Tibial artery (tissue), 4 donors: ENCODE data around the gene SFXN2.
"Not testable (repeated sequence)": the region's sequence is repeated elsewhere in the genome, so short reads cannot be mapped to it uniquely, and the experiment has no call there.

ENCODE experiments used
- DNase-seq, 2 donors: peaks; one replicate each; pipeline ENCODE4 v3.0.0-alpha.2; 2019
- H3K27ac ChIP-seq, 2 donors: fragments of 200-600 bp; sonication (generic) in 1 of 2; 1 replicate in 1 of 2; 2 replicates in 1 of 2; pipeline ENCODE4 v1.5.1; 2018 to 2019; ENCODE audit warnings: mild to moderate bottlenecking in 1 of 2
- H3K27me3 ChIP-seq, 2 donors: fragments of 200-600 bp; sonication (generic) in 1 of 2; one replicate each; pipeline versions ENCODE4 v1.5.1 to v1.6.0; 2016 to 2019
- H3K36me3 ChIP-seq, 3 donors: fragments of 200-600 bp; sonication (generic) in 2 of 3; one replicate each; pipeline ENCODE4 v1.5.1; 2016 to 2019; ENCODE audit warnings: mild to moderate bottlenecking in 2 of 3
- H3K4me1 ChIP-seq, 4 donors: fragments of 200-600 bp; sonication (generic) in 2 of 4; 1 replicate in 3 of 4; 2 replicates in 1 of 4; pipeline ENCODE4 v1.5.1; 2016 to 2019
- H3K4me3 ChIP-seq, 2 donors: fragments of 200-600 bp; sonication (generic) in 1 of 2; 1 replicate in 1 of 2; 2 replicates in 1 of 2; pipeline ENCODE4 v1.5.1; 2018 to 2019; ENCODE audit warnings: mild to moderate bottlenecking in 2 of 2
- H3K9me3 ChIP-seq, 3 donors: fragments of 200-600 bp; sonication (generic) in 1 of 3; one replicate each; pipeline ENCODE4 v1.5.1; 2016 to 2019
- intact Hi-C: fragments of 100-400 bp; cut with DNase I; formaldehyde crosslinking; loops from one replicate; pipeline ENCODE4 v1.15.0; 2023; ENCODE audit warnings: low total_unique reads
- TF ChIP-seq, protein P1 (sequence below), 2 experiments: fragments of 200-600 bp in 1 of 2; fragments of 450-650 bp in 1 of 2; IDR thresholded peaks; one replicate each; pipeline ENCODE4 v1.5.1; 2017 to 2019; ENCODE audit warnings: antibody characterized with exemption in 2 of 2, mild to moderate bottlenecking in 1 of 2, moderate library complexity in 1 of 2

Gene SFXN2

GRCh38 chr10:102735065-102735562 is 20.7 kb downstream of the SFXN2 start:
- no peaks in the 10 kb centered on the region for H3K27me3 ChIP-seq
- H3K27ac ChIP-seq = no peak overlapping the region
- H3K4me1 ChIP-seq = peaks cover 0 to 6% (median 0%) of the 10 kb centered on the region in 4 donors
- no peaks in the 10 kb centered on the region for H3K9me3 ChIP-seq
- H3K4me3 ChIP-seq = no peak overlapping the region
- DNase-seq = peak; percentile 77 to 85
- H3K36me3 ChIP-seq = peaks cover 0 to 46% (median 0%) of the 10 kb centered on the region in 3 donors
- TF ChIP-seq, protein P1, sequence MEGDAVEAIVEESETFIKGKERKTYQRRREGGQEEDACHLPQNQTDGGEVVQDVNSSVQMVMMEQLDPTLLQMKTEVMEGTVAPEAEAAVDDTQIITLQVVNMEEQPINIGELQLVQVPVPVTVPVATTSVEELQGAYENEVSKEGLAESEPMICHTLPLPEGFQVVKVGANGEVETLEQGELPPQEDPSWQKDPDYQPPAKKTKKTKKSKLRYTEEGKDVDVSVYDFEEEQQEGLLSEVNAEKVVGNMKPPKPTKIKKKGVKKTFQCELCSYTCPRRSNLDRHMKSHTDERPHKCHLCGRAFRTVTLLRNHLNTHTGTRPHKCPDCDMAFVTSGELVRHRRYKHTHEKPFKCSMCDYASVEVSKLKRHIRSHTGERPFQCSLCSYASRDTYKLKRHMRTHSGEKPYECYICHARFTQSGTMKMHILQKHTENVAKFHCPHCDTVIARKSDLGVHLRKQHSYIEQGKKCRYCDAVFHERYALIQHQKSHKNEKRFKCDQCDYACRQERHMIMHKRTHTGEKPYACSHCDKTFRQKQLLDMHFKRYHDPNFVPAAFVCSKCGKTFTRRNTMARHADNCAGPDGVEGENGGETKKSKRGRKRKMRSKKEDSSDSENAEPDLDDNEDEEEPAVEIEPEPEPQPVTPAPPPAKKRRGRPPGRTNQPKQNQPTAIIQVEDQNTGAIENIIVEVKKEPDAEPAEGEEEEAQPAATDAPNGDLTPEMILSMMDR (IDR thresholded peaks at IDR 0.05) = no peak
- intact Hi-C loops = loop anchor here (10.0 kb wide), 2 partner anchors 340 to 510 kb away; partner anchors contain the start of gene RPEL1

DNA sequence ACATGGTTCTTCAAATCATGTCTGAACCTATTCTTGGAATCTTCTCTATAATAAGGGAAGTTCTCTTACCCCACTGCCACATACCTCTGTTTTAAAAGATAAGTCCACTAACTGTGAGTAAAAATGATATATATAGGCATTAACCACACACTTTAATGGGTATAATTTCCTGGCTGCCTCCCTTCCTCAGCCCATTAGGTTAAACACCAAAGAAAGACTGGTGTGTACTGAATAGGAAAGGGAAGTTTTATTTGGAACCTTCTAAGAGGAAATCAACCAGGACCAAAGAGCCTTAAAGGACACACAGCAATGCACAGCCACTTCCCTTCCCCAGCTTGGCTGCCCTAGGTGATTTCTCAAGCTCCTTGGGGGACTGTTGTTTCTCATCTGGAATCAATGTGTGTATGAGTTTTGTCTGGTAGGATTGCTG is 24.3 kb downstream of the SFXN2 start:
- Histone ChIP-seq H3K4me3 (no peak overlapping the region), H3K27me3 (no peaks in the 10 kb centered on the region), H3K36me3 (peaks cover 0 to 17% (median 0%) of the 10 kb centered on the region in 3 donors), H3K4me1 (peaks cover 0 to 13% (median 0%) of the 10 kb centered on the region in 4 donors), H3K9me3 (no peaks in the 10 kb centered on the region), H3K27ac (no peak overlapping the region)
- intact Hi-C loops = loop anchor here (10.0 kb wide), 2 partner anchors 336 to 506 kb away; partner anchors contain the start of gene RPEL1
- no peak for DNase-seq
- TF ChIP-seq, protein P1 (IDR thresholded peaks at IDR 0.05) = no peak

GRCh38 chr10:102740229-102740628 is 25.8 kb downstream of the SFXN2 start:
- intact Hi-C loops = loop anchor here (5.0 kb wide), 2 partner anchors 37 to 77 kb away; no protein-coding TSS in a partner anchor
- no peak overlapping the region for H3K4me3 ChIP-seq
- TF ChIP-seq, protein P1 (IDR thresholded peaks at IDR 0.05) = no peak
- H3K27ac ChIP-seq = no peak overlapping the region
- H3K36me3 ChIP-seq = peaks cover 0 to 13% (median 0%) of the 10 kb centered on the region in 3 donors
- peaks cover 0 to 15% (median 0%) of the 10 kb centered on the region in 4 donors for H3K4me1 ChIP-seq
- no peaks in the 10 kb centered on the region for H3K9me3 ChIP-seq
- DNase-seq = no peak
- H3K27me3 ChIP-seq = no peaks in the 10 kb centered on the region

DNA sequence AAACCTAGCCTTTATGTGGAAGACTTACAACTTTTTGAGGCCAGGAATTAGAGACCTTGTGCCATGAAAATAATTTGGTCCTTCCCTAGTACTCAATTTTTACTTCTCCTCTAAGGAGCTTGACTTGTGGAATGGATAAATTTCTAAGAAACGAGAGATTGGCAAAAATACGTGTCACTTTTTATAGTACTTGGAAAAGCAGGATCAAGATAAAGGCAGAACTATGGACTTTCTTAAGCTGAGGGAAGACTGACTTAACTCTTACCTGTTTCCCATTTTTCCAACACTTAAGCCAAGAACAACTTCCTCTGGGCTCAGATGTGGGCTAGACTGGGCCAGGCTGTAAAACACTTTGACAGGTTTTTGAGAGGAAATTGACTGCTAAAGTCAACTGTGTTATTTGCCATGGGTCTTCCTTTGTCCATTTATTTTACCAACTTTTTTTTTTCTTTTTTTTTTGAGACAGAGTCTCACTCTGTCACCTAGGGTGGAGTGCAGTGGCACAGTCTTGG is 27.3 kb downstream of the SFXN2 start:
- TF ChIP-seq, protein P1 (IDR thresholded peaks at IDR 0.05) = no peak
- DNase-seq = peak in 1 of 2 donors; percentile 5
- Histone ChIP-seq H3K9me3 (no peaks in the 10 kb centered on the region), H3K4me3 (no peak overlapping the region), H3K36me3 (peaks cover 0 to 13% (median 0%) of the 10 kb centered on the region in 3 donors), H3K4me1 (peaks cover 0 to 30% (median 9%) of the 10 kb centered on the region in 4 donors), H3K27me3 (no peaks in the 10 kb centered on the region), H3K27ac (no peak overlapping the region)
- intact Hi-C loops = loop anchor here (5.0 kb wide), 2 partner anchors 36 to 76 kb away; no protein-coding TSS in a partner anchor

GRCh38 chr10:102742313-102742712 is 27.9 kb downstream of the SFXN2 start:
- intact Hi-C loops = loop anchor here (5.0 kb wide), 2 partner anchors 35 to 75 kb away; no protein-coding TSS in a partner anchor
- peak in 1 of 2 donors; percentile 28 for DNase-seq
- peaks cover 0 to 36% (median 9%) of the 10 kb centered on the region in 4 donors for H3K4me1 ChIP-seq
- not testable (repeated sequence) for H3K9me3 ChIP-seq, H3K27me3 ChIP-seq, H3K4me3 ChIP-seq, H3K36me3 ChIP-seq, H3K27ac ChIP-seq

- intact Hi-C loops = loop anchor here (5.0 kb wide), 2 partner anchors 34 to 74 kb away; no protein-coding TSS in a partner anchor
- no peak for DNase-seq
- no peaks in the 10 kb centered on the region for H3K9me3 ChIP-seq
- H3K36me3 ChIP-seq = peaks cover 0 to under 1% (median 0%) of the 10 kb centered on the region in 3 donors
- no peaks in the 10 kb centered on the region for H3K27me3 ChIP-seq
- peak overlapping the region in 1 of 2 donors; percentile 50 for H3K27ac ChIP-seq
- TF ChIP-seq, protein P1 (IDR thresholded peaks at IDR 0.05) = no peak
- H3K4me3 ChIP-seq = peak overlapping the region; percentile 16 to 30
- H3K4me1 ChIP-seq = peaks cover 0 to 43% (median 9%) of the 10 kb centered on the region in 4 donors
These were observed 28.7 kb downstream of the SFXN2 start for GRCh38 chr10:102743078-102743587.
